HL-60/S4 treated with phorbol 12-myristate 13-acetate at 8.2 ng/mL for 4 days and 3 days (cell line): ENCODE results near the gene GLT1D1.
"Not testable (repeated sequence)": the region's sequence is repeated elsewhere in the genome, so short reads cannot be mapped to it uniquely, and the experiment has no call there.

Experiments
- in situ Hi-C: fragments of 300-500 bp; cut with MboI; formaldehyde crosslinking; loops from 2 replicates; pipeline ENCODE4 v1.15.0; 2022; ENCODE audit warnings: low sequenced_read_pairs

GLT1D1 gene

DNA sequence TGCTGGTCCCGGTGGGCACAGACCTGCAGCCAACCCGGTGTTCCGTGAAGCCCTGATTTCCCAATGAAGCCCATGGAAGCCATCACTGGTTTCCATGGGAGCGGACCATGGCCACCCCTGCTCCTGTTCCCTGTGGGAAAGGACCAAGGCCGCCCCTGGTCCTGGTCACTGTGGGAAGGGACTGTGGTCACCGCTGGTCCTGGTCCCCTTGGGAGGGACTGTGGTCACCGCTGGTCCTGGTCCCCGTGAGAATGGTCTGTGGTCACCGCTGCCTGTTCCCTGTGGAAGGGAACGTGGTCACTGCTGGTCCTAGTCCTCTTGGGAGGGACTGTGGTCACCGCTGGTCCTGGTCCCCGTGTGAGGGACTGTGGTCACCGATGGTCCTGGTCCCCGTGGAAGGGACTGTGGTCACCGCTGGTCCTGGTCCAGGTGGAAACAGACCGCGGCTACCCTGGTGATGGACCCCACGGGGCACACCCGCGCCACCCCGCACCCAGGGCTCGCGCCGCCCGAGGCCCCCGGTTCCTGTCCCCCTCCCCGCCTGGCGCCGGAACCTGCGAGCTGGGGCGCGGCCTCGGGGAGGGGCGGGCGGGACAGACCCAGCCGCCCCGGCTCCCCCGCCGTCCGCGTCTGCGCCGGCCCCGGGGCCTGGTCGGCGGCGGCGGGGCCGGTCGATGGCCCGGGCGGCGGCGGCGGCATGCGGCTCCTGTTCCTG lies at the start of gene GLT1D1:
Gene GLT1D1, plus strand, starts transcription at position 594 of the 715 bp plus-strand sequence. Its CDS starts 104 bp downstream, at position 698.
- in situ Hi-C loops: no loop called here

DNA sequence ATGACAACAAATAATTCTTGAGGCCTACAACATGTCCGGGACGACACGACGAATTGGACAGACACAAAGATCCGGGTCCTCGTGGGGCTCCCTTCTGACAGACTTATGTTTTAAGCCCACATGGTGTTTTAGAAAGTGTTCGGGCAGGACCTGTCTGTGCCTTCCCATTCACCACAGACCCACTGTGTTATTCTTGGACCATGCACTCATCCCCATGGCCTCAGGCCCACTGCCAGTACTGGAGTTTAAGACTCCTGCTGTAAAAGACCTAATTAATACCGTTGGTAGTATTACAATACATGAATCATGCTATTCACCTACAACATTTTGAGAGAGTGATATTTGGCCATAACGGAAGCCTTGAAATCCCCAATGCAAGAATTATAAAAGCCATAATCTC lies 49.5 kb upstream of the GLT1D1 start:
- in situ Hi-C loops: no loop called here

DNA sequence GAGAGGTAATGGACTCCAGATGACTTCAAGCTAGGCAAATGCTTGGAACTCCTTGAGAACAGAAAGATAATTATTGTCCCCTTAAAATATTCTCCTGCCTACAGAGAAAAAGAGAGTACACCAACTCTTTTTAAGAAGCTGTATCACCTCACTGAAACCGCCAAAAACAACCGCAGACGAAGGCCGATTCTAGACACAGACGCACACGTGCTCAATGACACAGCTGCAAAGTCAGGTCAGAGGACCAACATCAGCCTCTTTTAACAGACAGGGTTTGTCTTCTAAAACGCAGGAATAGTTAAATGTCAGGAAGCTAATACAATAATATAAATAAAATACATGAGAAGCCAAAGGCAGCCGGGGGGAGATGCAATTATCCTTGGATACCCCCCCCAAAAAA lies 48.5 kb upstream of the GLT1D1 start:
- in situ Hi-C loops: no loop called here

DNA sequence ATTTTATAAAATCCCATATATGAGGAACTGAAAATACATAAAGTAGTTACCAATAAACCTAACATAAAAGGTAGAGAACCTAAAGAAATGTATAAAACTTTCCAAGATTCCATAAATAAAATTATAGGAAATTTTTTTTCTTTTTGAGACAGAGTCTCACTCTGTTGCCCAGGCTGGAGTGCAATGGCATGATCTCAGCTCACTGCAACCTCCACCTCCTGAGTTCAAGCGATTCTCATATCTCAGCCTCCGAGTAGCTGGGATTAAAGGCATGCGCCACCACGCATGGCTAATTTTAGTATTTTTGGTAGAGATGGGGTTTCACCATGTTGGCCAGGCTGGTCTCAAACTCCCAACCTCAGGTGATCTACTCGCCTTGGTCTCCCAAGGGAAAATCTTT lies 47.9 kb upstream of the GLT1D1 start:
- in situ Hi-C loops: not testable (repeated sequence)

DNA sequence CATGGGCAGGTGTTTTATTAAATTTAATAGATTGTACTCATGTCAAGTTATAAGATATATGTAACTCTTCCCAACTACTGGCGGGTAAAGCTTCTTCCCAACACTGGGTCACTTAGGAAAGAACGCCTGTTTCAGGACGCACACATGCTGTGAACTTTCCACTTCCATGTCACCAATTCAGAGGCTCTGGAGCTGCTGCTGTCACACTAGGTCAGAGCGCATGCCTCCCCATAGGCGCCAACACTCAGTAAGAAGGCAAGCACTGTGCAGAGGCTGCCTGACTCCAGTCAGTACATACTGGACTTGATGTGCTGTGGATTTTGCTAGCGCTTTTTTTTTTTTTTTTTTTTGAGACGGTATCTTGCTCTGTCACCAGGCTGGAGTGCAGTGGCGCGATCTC lies 46.7 kb upstream of the GLT1D1 start:
- in situ Hi-C loops: no loop called here

DNA sequence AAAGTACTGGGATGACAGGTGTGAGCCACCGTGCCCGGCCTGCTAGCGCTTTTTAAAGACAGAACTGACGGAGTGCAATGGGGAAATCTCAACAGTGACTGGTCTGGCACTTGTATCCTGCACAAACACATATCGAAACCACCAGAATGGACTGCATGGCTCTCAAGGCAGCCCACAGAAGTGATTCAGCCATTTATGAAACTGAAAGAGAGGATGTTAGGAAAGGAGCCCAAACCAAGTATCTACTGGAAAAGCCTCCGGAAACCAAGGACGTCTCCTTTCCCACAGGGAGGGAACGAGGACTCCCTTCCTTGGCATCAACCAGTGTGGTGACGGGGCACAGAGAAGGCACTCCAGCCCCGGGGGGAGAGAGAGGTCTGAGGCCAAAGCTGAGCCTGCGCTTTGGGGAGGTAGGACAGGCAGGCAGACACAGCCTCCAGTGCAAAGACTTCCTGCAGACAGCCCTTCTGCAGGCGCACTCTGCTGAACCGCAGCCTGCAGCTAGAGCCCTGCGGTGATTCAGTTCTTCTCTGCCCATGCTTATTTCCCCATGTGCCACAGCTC lies 46.0 kb upstream of the GLT1D1 start:
- in situ Hi-C loops: no loop called here

DNA sequence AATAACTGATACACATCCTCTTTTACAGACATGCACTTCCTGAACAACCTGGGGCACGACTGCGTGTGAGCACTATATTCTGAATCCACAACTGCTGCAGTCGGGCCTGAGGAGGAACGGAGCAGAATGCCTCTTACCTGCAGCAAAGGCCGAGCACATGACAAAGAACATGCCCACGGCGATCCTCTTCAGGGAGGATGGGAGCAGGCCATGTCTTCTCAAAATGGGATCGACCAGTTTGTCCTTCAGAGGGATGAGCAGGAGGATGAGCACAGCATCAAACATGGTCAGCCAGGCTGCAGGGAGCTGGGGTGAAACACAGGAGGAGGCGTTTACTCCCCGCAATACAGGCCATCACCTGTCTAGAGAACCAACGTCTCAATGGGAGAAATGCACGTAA lies 44.6 kb upstream of the GLT1D1 start:
- in situ Hi-C loops: no loop called here

DNA sequence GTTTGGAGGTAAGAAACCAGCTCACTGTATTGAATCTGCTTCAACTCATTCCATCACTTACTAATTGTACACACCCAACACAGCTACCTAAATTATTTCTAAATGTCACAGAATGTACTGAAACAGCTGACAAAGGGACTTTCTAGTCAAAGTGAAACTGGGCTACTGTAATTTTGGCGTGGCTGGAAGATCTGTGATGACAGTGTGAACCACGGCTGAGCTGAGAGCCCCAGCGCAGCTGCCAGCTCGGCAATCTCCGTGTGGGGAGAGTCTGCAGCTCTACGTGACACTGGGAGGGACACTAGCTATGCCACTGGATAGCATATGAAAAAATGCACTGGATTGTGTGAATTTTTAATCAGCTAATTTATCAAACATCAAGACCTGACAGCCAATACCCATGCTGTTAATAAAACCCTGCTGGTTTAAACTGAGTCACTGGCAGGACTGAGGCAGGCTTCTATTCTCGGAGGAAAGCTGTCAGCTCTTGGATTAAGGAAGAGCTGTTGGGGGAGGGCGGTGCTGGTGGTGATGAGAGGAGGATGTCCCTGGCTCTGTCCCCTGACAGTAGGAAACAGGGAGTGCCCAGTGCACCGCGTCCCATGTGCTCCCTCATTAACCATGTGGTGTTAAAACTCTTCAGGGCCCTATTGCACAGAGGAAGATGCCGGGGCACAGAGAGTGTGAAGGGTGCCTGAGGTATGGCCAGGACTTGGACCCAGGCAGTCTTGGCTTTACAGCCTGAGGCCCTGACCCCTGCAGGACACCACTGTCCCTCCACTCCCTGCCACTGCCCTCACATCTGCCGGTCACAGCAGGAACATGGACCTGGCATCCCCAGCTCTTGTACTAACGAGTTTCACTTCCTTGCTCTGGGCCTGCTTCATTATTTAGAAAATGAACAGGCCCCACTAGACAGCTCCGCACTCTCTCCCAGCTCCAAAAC lies 42.8 kb upstream of the GLT1D1 start:
- in situ Hi-C loops: no loop called here

DNA sequence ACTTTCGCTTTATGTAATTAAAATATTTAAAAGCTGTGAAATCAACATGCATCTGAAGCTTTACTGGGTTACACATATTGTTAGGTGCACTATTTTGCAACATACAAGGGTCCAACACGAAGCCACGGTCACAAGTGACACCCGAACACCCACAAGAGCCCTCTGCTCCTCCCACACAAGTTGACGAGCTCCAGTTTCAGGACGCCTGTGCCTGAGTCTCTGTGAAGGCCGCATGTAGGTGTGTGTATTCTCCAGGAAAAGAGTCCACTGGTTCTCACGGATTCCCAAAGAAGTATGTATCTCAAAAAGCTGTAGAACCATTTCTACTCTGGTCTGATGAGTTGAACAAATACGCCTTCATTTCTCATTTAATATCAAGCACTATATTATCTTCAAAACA lies 41.5 kb upstream of the GLT1D1 start:
- in situ Hi-C loops: no loop called here

DNA sequence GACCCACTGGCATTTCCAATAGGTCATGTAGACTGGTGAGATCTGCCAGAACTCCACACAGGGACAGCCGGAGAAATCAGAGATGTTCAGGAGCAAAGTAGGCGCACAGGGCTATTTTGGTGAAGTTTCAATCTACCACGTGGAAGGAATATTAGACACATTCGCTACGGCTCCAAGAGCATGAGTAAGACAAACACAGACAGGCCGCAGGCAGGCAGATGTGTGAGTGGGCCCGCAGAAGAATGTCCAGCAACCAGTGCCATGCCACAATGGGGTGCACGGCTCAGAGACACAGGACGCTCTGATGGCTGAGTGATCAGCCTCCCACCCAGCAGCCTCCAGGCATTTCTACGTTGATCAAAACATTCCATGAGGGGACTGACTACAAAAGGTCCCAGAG lies 39.9 kb upstream of the GLT1D1 start:
- in situ Hi-C loops: no loop called here

DNA sequence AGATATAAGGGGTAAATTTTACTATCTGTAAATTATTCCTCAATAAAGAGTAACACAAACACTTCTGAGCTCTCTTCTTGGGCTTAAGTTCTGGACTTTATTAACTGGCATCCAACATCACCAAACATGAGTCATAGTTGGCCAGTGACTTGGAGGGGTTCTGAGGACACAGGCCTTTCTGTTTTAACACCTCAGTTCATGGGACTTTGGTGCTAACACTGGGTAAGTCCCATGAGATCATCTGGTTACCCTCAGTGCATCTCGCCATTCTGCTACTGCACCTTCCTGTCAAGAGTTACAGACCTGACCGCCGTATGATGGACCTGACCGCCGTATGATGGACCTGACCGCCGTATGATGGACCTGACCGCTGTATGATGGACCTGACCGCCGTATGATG lies 39.4 kb upstream of the GLT1D1 start:
- in situ Hi-C loops: no loop called here

DNA sequence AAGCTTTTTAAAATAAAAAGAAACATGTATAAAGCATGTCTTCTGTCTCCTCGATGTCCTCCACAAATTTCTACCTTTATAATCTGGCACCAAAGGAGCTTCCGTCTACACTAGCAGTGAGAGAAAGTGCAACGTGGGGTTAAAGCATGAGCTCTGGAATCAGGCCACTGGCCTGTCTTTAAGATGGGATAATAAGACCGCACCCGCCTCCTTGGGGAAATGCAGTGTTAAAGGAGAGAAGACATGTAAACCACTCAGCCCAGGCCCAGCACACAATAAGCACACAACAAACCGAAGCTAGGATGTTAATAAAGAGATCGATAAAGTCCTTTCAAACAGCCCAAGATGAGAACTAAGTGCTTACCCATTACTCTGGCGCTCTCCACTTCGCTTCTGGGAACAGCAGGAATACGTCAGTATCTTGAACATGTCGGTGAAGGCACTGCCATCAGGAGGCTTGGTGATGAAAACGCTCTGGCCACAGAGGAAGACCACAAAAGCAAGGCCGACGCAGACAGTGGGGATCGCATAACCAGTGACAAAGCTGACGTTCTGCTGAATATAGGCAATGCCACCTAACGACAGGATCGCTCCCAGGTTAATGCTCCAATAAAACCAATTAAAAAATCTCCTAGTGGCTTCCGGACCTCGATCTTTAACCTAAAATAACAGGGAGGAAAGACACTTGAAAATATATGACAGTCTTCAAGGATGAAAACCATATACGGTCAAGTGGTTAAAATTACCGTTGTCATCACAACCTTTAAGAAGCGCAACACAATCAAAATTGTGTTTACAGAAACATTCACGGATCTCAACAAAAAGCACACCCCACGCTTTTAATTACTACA lies 38.6 kb upstream of the GLT1D1 start:
- in situ Hi-C loops: no loop called here

DNA sequence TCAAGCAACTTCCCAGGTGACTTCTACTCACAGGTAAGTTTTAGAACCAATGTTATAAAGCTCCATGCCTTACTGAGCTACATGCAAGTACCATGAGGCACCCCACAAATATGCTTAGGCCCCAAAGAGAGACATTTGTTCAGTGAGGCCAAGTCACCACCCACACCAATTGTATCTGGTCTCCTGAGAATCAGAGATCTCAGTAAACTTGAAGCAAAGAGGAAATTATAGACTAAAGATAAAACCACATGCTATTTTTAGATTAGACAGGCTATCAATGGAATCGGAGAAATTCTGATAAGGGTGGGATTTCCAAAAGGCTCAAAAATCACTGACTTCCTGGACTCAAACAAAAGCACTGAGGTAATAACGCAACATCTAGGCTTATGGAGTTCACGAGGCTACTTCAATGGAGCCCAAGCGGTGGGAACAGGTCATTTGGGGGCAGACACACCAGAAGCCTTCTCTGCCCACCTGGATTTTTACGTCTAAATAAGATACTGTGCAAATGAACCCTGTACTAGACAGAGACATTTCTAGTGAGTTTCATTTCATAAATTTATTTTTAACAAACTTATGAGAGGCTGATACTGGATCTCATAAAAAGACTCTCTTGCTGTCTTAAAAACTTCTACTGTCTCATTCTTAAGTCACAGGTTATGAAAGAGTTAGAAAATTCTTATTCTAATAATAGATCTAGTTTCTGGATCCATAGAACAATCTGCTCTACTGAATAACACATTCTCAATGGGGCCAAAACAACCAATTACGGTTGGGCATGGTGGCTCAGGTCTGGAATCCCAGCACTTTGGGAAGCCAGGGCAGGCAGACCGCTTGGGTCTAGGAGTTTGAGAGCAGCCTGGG lies 37.3 kb upstream of the GLT1D1 start:
- in situ Hi-C loops: no loop called here

DNA sequence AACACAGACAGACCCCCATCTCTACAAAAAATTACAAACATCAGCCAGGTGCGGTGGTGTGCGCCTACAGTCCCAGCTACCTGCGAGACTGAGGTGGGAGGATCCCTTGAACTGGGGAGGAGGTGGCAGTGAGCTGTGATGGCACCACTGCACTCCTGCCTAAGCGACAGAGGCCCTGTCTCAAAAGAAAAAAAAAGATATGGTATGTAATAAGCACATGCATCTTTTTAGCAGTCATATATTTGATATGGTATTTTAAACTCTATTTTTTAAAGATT lies 36.7 kb upstream of the GLT1D1 start:
- in situ Hi-C loops: no loop called here

DNA sequence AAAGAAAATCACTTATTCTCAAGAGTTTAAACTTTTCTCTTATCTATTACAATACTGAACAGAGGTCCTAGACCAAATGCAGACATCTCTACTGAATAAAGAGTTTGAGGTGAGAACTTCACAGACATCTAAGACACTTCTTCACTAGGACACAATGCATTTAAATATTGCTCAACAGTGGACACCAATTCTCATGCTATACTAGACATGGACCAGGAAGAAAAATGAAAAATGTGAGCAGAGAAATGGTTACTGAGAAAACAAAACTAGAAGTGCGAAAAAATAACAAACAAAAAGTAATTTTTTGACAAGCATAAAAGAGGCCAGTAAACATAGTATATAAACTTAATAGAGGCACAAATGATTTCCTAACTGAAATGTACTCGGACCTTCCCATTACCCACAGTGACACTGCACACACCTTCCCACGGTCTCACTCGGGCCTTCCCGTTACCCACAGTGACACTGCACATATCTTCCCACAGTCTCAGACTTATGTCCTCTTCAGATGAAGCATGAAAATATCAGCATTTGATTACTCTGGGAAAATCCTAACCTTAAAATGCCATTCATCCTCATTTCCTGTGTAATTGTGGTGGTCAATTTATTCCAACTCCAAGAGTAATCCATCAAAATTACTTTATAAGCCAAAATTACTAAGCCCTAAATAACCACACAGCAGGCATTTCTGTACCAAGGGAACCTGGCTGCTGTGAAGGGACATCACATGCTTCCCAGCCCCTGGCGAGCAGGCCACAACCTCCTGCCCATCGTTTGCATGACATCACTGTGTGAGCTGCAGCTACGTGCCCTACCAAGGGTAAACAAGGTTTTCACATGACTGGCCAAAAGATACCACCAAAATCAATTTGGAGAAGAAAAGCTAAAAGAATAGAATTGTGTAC lies 35.9 kb upstream of the GLT1D1 start:
- in situ Hi-C loops: no loop called here

DNA sequence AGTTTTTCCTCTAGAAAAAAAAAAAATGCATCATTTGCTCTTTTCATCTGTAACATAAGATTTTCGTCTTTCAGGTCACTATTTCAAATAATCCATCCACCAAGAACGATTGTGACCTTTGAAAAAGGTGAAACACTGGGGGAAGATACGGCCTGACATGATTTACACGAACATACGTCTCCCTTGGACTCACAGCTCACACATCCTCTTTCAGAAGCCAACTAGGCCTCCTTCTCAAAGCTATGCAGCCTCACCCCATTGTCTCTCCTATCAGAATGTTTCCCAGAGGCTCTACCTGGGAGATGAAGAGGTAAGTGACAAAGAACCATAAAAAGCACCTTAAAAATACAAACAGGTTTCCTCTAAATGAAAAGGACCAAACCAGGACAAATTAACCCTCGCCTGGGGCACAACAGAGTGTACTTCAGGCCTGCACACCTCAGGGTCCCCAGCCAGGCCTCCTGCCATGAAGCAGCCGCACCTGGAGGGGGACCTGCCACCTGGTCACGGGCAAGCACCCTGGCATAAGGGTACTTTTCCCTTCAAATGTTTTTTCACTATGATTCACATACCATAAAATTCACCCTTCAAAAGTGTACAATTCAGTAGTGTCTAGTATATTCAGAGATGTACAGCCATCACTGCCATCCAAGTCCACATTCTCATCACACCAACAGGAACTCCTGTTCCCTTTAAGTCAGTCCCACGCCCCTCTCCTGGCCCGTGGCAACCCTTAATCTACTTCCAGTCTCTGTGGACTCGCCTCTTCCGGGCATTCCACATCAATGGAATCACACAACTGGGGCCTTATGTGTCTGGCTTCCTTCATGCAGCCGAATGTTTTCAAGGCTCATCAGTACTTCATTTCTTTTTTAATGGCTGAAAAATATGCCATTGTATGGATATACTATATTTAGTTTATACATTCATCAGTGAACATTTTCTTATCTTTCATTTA lies 34.9 kb upstream of the GLT1D1 start:
- in situ Hi-C loops: no loop called here

DNA sequence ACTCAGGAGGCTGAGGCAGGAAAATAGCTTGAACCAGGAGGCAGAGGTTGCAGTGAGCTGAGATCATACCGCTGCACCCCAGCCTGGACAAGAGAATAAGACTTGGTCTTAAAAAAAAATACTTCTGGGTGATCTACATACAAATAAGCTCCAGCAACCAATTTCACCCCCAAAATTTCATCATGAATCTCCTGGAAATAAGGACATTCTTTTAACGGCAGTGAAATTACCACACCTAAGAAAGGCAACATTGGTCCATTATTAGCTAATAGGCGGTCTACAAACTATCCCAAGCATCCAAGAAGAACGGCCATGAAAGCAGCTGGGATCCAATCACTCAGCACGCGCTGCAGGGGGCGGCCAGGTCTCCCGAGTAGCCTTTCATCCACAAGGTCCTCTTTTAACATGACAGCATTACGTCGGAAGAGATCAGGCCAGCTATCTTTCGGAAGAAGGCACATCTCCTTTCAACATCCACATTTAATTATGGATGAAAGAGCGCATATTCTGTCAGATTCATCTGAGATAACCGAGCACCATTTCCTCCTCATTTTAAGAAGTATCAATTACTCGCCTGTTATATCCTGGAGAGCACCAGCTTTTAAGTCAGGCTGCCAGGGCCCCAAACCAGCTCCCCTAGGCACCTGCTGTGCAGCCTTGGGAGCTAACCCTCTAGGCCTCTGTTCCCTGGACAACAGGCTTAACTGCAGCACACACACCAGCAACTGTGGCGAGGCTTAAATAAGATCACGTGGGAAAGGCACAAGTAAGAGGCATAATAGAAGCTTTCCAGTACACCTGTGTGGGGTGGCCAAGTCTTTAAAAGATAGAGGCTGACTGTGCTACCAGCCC lies 33.8 kb upstream of the GLT1D1 start:
- in situ Hi-C loops: no loop called here
